Measurements from ENCODE around the gene SLC6A9. TPM values are rescaled to one million over a fixed set of nuclear protein-coding genes. Genes with fewer than 3 reads are reported as not detected.

SLC6A9 gene
- total and polyA plus RNA-seq, 10 donors: 0.26 to 6.1 (median 2.3) TPM

DNA sequence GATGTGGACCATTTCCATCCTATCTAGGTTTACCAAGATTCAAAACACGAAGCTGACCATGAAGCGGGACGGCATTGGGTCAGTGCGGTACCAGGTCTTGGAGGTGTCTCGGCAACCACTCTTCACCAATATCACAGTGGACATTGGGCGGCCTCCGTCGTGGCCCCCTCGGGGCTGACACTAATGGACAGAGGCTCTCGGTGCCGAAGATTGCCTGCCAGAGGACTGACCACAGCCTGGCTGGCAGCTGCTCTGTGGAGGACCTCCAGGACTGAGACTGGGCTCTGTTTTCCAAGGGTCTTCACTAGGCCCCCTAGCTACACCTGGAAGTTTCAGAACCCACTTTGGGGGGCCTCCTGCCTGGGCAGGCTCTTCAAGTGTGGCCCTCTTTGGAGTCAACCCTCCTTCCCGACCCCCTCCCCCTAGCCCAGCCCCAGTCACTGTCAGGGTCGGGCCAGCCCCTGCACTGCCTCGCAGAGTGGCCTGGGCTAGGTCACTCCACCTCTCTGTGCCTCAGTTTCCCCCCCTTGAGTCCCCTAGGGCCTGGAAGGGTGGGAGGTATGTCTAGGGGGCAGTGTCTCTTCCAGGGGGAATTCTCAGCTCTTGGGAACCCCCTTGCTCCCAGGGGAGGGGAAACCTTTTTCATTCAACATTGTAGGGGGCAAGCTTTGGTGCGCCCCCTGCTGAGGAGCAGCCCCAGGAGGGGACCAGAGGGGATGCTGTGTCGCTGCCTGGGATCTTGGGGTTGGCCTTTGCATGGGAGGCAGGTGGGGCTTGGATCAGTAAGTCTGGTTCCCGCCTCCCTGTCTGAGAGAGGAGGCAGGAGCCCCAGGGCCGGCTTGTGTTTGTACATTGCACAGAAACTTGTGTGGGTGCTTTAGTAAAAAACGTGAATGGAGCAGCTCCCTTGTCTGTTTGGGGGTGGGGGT is 40.7 kb downstream of the SLC6A9 start:
- peak overlapping the region in 7 of 8 donors; percentile 56 to 91 (median 85) for H3K4me3 ChIP-seq
- 70 to 78% (median 75%) methylated on average over 16 to 19 of the region's 19 CpGs for WGBS, 5 donors
- H3K36me3 ChIP-seq: peaks cover 0 to 7% (median 0%) of the 10 kb centered on the region in 6 donors
- H3K27me3 ChIP-seq (replicated peaks in 1 of 7): no peaks in the 10 kb centered on the region
- peak overlapping the region in 6 of 8 donors; percentile 65 to 84 (median 80) for H3K27ac ChIP-seq
- peak; percentile 77 for DNase-seq
- peaks cover 3 to 46% (median 25%) of the 10 kb centered on the region in 6 donors for H3K4me1 ChIP-seq
- intact Hi-C loops (cut with DNase I; ENCODE audit: low total_unique reads): no loop called here
- TF ChIP-seq POLR2AphosphoS5 (IDR thresholded peaks at IDR 0.05) (no peak), POLR2A (IDR thresholded peaks at IDR 0.05) (no peak)
- TF ChIP-seq, protein P1, sequence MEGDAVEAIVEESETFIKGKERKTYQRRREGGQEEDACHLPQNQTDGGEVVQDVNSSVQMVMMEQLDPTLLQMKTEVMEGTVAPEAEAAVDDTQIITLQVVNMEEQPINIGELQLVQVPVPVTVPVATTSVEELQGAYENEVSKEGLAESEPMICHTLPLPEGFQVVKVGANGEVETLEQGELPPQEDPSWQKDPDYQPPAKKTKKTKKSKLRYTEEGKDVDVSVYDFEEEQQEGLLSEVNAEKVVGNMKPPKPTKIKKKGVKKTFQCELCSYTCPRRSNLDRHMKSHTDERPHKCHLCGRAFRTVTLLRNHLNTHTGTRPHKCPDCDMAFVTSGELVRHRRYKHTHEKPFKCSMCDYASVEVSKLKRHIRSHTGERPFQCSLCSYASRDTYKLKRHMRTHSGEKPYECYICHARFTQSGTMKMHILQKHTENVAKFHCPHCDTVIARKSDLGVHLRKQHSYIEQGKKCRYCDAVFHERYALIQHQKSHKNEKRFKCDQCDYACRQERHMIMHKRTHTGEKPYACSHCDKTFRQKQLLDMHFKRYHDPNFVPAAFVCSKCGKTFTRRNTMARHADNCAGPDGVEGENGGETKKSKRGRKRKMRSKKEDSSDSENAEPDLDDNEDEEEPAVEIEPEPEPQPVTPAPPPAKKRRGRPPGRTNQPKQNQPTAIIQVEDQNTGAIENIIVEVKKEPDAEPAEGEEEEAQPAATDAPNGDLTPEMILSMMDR (IDR thresholded peaks at IDR 0.05 in 8 of 11, conservative IDR thresholded peaks at IDR 0.05 in 3 of 11): no peak
- no peaks in the 10 kb centered on the region for H3K9me3 ChIP-seq

DNA sequence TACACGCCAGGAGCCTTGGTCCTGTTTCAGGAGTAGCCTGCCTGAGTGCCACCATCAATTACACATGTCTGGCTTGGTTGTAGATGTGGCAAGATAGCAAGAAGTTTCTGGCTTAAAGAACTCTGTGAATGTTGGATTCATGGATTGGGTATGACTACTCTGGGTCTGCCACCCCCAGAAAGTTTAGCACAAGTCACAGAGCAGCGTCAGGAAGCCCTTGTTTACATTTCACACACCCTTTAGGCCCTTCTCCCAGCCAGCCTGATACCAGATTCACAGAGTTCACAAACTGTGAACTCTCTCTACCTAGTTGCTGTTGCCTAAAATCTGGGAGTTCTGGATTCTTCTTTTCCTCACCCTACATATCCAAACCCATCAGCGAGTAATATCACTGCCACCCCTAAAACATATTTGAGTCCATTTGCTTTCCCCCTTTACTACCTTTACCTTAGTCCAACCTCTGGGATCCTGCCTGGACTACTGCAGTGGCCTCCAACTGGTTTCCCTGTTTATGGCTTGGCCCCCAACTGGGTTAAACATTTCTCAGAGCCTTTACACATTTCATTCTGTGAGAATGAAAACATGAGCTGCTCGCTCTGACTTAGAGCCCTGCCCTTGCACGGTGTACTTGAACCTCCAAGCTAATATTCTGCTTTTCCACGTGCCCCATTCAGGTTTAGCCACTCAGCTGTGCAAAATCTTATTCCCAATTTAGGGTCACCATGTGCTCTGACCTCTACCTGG is 43.9 kb downstream of the SLC6A9 start:
- no peak overlapping the region for H3K4me3 ChIP-seq
- 85 to 94% (median 89%) methylated on average over 6 of the region's 6 CpGs for WGBS, 5 donors
- peaks cover 0 to 18% (median 0%) of the 10 kb centered on the region in 6 donors for H3K36me3 ChIP-seq
- TF ChIP-seq POLR2AphosphoS5 (IDR thresholded peaks at IDR 0.05) (no peak), POLR2A (IDR thresholded peaks at IDR 0.05) (no peak)
- TF ChIP-seq, protein P1 (IDR thresholded peaks at IDR 0.05 in 8 of 11, conservative IDR thresholded peaks at IDR 0.05 in 3 of 11): no peak
- intact Hi-C loops (cut with DNase I; ENCODE audit: low total_unique reads): no loop called here
- DNase-seq: no peak
- no peaks in the 10 kb centered on the region for H3K27me3 ChIP-seq (replicated peaks in 1 of 7)
- no peak overlapping the region for H3K27ac ChIP-seq
- peaks cover 2 to 36% (median 17%) of the 10 kb centered on the region in 6 donors for H3K4me1 ChIP-seq
- no peaks in the 10 kb centered on the region for H3K9me3 ChIP-seq

DNA sequence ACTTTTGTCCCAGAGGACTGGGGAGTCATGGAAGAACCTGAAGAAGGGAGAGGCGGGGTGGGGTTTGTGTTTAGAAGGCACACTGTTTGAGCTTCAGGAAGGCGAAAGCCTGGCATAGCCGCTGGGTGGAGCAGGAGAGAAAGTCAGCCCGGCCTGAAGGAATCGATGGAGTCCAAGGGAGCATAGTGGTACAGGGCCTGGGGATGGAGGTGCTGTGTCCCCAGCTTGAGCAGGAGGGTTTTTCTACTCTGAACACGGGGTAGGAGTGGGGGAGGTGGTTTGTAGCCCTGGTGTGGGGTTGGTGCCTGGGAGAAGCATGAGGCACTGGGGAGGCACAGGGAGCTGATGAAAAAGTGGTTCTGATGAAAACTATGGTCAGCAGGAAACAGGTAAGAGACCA is 44.5 kb downstream of the SLC6A9 start:
- WGBS, 5 donors: 84 to 90% (median 87%) methylated on average over 6 of the region's 6 CpGs
- Histone ChIP-seq H3K9me3 (no peaks in the 10 kb centered on the region), H3K4me3 (no peak overlapping the region), H3K36me3 (peaks cover 0 to 18% (median 0%) of the 10 kb centered on the region in 6 donors), H3K27ac (no peak overlapping the region), H3K4me1 (peaks cover 0 to 32% (median 11%) of the 10 kb centered on the region in 6 donors), H3K27me3 (replicated peaks in 1 of 7) (no peaks in the 10 kb centered on the region)
- intact Hi-C loops (cut with DNase I; ENCODE audit: low total_unique reads): no loop called here
- no peak for DNase-seq
- TF ChIP-seq POLR2AphosphoS5 (IDR thresholded peaks at IDR 0.05) (no peak), POLR2A (IDR thresholded peaks at IDR 0.05) (no peak)
- TF ChIP-seq, protein P1 (IDR thresholded peaks at IDR 0.05 in 8 of 11, conservative IDR thresholded peaks at IDR 0.05 in 3 of 11): no peak

Measured in spleen (tissue), 11 donors.